HuH-7.5 (cell line): Measurements from ENCODE around the gene MYO5B.

Experiments
- DNase-seq: peaks from one replicate; pipeline ENCODE4 v3.0.0; 2011; ENCODE audit warnings: low spot score

MYO5B gene

DNA sequence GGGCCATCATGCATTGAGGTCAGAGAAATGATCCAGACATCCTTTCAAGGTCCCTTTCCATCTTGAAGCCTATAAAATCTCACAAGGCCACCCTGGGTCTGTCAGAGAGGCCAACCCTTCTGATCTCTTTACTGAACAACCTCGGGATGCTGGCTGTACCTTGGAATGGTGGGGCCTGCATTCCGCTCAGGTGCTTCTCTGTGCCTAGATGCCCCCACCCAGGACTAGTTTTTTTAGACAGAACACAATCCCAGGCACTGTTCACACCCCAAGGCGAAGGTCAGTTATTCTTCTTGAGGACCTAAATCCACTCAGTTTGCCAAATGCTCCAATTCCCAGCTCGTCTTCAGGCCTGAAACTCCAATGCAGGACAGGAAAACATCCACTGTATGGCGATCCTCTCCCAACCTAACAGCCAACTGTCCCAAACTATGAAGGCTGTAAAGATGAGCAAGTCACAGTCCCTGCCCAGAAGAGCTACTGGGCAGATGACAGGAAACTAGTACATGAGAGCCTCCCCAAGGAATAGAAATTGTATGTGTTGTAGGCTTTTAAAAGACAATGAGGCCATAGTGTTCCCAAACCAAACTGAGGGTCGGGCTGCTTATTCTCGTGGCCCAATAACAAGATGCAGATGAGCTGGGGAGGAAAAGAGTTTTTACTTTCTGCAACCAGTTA is 227.2 kb downstream of the MYO5B start:
- DNase-seq = no peak

GRCh38 chr18:49967171-49967570 is 227.8 kb downstream of the MYO5B start:
- DNase-seq = peak; percentile 29

DNA sequence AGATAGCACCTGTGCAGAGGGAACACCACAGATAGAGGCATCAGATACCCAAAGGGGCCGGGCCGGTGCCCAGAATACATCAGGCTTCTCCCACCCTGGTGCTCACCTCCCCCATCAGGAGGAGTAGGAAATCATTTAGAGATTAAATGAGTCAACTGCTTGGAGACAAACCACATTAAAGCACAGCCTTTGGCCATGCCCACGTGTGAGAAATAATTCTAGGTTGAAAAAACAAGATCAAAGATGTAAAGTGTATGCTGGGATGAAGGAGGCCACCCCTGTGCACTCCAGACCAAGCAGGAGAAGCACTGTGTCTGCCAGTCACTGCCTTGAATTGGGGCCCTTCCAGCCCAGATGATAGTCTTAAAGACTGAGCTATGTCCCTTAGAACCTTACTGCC is 228.9 kb downstream of the MYO5B start:
- no peak for DNase-seq

DNA sequence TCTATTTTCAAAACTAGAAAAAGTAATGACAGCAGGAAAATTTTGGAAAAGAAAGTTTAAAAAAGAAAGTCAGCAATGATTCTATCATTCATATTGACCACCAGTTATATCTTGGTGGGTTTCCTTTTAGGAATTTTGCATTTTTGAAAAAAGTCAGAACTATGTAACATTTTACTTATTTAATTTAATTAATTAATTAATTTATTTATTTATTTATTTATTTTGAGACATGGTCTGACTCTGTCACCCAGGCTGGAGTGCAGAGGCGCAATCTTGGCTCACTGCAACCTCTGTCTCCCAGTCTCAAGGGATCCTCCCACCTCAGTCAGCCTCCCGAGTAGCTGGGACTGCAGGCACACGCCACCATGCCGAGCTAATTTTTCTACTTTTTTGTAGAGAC is 231.7 kb downstream of the MYO5B start:
- DNase-seq = no peak

DNA sequence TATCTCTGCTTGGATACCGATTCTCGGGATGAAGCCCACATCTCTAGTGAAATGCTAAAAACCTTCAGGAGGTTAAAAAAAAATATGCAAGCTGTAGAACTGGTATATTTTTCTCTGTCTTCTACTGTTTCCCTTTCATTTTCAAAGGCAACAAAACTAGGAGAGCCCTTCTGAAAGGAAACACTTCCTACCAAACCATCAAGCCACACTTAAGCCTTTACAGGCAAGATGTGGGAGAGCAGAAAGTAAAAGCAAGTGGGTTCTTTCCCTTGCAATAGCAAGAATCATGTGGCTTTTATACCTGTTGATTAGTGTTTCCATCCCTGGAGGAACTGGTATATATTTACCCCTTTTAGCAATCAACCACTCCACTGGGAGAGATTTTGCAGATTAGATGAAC is 233.7 kb downstream of the MYO5B start:
- no peak for DNase-seq

DNA sequence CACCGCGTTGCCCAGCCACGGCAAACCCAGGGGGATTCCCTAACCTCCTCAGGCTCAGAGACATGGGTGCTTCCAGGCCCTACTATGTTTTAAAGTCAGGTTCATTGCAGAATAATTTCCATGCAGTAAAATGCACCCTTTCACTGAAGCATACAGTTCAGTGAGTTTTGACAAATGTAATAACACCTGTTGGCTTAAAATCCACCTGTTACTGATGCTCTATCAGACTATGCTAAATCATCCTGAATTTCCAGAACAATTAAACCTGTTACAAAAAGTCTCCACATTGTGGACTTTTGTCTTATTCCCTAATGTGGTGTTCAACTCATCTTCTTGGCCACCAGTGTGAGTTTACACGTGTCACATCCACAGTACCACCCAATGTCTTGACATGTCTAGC is 234.6 kb downstream of the MYO5B start:
- DNase-seq = no peak

- no peak for DNase-seq
These were observed 235.8 kb downstream of the MYO5B start for GRCh38 chr18:49959176-49959575.

- no peak for DNase-seq
These were observed 239.7 kb downstream of the MYO5B start for GRCh38 chr18:49955263-49955662.

DNA sequence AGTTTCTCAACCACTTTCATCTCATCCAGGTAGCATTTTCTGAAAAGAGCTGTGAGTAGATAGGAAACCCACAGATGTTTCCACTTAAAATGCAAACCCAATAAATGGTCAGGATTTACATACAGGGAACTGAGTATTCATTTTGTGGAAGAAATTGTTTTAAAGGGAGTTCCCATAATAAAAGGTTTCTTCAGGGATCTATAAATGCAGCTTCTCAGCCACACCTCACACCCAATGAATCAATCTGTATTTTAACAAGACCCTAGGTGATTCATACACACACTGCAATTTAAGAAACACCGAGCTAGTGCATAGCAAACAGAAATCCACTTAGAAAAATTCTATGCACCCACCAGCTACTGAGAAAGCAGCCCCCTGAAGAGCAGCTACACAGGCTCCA is 241.6 kb downstream of the MYO5B start:
- no peak for DNase-seq

- DNase-seq = no peak
These were observed 245.0 kb downstream of the MYO5B start for GRCh38 chr18:49949951-49950395.

DNA sequence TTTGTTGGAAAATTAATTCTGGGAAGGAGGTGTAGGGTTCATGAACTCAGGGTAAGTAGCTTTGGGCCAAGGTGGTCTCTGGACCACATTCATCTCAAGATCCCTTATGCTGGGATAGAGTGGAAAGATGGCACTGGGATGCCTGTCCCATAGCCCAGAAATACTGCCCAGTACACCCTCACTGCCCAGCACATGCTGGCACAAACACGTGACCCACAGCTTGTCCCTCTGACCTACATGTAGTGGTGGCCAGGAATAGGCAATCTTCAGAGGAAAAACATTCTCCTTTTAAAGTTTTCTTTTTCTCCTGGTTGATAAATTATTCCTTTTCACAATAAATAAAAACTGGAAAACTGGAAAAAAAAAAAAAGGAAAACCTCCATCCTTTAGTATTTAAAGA is 246.0 kb downstream of the MYO5B start:
- DNase-seq = no peak

DNA sequence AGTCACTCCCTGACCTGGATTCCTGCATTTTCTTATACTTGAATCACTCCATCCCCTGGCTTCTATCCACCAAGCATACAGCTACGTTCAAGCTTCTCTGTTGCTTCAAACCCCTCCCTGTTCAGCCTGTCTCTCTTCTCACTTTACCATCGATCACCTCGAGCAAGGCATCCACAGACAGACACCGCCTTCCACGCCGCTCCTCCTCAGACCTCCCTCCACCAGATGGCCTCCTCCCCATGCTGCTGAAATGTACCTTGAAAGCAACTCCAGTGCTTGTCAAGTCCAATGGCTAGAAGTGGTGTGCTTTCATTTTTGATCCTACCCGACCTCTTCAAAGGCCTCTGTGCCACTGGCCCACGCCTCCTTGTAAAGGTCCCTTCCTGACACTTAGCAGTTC is 250.3 kb downstream of the MYO5B start:
- no peak for DNase-seq

- DNase-seq = no peak
These were observed 258.1 kb downstream of the MYO5B start for GRCh38 chr18:49936821-49937220.

GRCh38 chr18:49935215-49935614 is 259.7 kb downstream of the MYO5B start:
- no peak for DNase-seq

GRCh38 chr18:49934457-49934856 is 260.5 kb downstream of the MYO5B start:
- DNase-seq = no peak

DNA sequence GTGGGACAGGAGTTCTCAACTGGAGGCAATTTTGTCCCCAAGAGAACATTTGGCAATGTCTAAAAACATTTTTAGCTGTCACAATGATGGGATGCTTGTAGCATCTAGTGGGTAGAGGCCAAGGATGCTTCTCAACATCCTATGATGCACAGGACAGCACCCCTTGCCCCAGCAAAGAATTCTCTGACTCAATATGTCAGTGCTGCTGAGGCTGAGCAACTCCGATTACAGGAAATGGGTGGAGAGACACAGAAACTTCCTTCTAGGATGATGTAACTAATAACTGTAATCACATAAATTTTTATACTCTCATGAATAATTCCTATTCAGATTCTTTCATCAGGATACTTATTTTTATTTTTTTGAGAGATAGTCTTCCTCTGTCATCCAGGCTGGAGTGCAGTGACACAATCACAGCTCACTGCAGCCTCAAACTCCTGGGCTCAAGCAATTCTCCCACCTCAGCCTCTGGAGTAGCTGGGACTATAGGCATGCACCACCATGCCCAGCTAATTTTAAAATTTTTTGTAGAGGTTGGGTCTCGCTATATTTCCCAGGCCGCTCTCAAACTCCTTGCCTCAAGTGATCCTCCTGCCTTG is 261.3 kb downstream of the MYO5B start:
- no peak for DNase-seq

- no peak for DNase-seq
These were observed 263.2 kb downstream of the MYO5B start for GRCh38 chr18:49931760-49932159.

DNA sequence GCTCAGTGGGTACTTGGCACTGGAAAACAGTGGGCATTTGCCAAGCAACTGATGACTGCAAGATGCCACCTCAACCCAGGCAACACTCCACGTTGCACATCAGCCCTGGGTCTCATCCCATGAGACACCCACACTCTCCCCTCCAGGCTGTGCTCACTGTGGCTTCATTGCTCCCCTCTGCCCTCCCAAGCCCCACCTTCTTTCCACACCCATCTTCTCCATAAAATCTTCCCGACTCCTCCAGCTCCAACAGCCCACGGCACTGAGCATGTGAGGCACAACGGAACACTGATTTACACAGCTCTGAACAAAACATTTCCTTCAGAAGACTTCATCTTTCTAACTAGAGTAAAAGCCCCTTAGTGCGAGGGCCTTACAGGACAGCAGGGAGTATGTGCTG is 263.8 kb downstream of the MYO5B start:
- no peak for DNase-seq

DNA sequence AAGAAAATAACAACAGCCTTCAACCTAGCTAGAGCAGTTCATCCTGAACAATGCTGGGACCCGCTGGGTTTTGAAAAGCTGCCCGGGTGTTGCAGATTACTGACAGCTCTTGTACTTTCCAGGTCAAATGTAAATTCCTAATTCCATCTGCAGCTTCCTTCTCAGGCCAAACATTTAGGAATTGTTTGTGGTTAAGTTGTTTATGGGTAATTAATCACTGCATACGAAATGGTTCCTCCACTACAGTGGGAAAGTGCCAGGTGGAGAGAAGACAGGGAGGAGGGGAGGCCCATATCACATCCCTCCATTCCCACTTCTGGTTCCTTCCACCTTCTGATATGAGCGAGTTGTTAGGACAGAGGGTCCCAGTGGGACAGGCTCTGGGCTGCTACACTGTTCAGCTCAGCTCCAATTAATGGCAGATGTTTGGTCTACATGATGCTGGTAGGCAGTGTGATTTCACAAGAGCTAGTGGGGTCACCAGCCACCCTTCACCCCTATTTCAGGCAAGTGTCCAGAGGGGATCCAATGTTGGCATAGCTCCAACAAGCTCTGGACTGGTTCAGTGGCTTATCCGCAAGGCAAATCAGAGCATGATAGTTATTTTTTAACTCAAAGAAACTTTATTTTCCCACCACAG is 268.7 kb downstream of the MYO5B start:
- DNase-seq = no peak

DNA sequence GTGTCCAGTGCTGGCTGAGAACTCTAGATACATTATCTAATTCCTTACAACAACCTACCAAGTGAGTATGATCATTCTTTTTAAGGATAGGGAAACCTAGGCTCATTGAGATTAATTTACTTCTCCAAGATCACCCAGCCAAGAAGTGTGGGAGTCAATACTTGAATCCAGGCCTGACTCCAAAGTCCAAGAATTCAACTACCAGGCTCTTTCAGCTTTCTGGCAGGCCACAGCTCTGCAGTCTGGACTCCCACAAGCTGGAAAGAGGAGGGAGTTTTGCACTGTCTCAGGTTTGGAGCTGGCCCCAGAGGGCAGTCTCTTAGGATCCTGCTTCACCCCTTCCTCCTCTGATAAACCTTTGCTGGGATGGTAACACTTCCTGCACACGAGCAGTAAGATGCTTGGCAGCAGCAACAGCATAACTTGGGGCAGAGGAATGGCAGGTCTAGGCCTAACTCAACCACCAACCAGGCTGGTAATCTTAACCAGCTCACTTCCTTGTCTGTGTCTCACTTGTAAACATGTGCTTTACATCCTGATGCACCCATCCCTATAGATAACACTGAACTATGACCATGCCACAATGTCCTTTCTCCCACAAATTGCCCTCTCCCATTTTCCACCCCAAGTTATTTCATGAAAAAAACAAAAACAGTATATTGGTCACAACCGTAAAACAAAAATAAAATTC is 270.5 kb downstream of the MYO5B start:
- no peak for DNase-seq

- no peak for DNase-seq
These were observed 272.7 kb downstream of the MYO5B start for GRCh38 chr18:49922228-49922627.

DNA sequence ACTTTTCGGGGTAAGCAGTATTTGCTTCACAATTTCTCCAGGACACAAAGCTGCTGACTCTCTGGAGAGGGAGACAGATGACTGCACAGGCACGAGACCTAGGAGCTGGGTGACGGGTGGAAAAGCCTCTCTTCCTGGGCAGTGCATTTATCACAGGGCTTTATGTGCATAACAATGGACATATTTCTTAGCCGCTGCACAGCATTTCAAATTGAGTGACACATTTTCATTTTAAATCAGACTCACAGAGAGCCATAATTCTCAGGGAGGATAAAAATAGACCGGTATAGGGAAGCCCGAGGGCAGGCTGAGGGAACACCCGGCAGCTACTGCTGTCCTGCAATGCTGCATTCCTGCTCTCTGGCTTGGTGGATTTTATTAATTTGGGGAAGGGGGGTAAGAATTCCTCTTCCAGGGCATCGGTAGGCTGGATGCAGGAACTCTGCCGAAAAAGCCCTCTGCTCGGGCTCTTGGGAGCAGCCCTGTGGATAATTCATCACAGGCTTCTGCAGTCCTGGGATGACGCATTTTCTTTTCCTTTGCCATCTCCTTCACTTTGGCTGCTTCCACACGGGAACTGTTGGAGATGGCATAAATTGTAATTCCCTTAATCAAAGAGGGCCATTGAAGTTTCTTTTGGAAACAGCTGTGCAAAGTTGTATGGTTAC is 273.5 kb downstream of the MYO5B start:
- DNase-seq = no peak

DNA sequence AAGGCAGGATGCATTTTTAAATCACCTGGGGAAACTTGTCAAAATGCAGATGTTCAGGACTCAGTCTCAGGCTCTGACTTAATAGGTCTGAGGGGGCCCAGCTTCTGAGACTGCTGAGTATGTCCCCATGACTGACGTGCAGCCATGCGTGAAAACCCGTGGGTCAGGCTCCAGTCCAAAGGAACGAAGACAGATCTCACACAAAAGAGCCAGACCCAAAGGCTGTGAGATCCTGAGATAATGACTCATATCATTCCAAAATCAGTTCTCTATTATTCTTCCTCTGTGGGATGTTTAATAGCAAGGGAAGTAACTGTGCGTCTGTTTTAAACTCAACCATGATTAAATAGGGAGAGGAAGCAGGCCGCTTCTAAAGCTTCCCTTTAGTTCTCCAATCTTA is 274.2 kb downstream of the MYO5B start:
- DNase-seq = no peak
